GM19372 (cell line): ENCODE data around the gene LETM1.

Source experiments
- ATAC-seq: cut with Tn5 transposase; IDR thresholded peaks from one replicate; pipeline ENCODE4 v1.9.1; 2021; ENCODE audit warnings: mild to moderate bottlenecking, low read depth, moderate library complexity; ENCODE audit not compliant: unreplicated experiment

Gene LETM1

GRCh38 chr4:1783015-1783414, 72.9 kb downstream of the LETM1 start:
- no peak for ATAC-seq

GRCh38 chr4:1780435-1780834, 75.5 kb downstream of the LETM1 start:
- no peak for ATAC-seq

DNA sequence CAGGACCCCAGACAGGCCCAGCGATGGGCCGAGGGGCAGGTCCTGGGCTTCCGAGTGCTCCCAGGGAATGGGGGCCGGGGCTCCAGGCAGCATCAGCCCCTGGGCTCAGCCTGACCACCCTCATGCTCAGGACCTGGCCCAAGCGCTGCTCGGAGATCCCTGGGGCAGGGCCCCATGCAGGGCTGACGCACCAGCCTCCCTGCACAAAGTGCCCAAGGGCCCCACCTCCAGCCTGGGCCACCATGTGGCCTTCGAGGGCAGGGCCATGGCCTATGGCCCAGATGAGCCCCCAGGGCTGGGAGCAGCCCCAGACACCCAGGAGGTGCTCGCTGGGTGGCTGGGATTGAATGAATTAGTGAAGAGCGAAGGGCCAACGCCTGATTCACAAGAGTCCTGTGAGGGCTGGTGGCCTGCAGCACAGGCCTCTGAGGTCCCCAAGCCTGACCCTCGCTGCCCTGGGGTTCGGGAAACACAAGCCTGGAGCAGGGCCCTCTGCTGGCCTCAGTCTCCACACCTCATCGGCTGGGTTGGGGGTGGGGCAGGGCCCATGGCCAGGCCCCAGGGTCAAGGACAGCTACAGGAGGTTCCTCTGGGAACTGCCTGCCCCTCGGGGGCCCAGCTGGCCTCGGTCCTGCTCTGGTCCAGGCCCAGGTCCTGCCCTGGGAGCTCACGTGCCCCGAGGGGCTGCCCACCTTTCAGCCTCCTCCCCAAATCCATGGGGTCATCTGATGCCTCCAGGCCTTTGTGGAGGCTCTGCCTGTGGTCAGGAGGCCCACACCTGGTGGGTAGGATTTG, 76.2 kb downstream of the LETM1 start:
- ATAC-seq = no peak

- ATAC-seq = no peak
Measured at GRCh38 chr4:1778642-1779392, 77.1 kb downstream of the LETM1 start.

GRCh38 chr4:1777822-1778641, 77.9 kb downstream of the LETM1 start:
- ATAC-seq = no peak

- ATAC-seq = no peak
Measured at GRCh38 chr4:1776521-1777161, 79.3 kb downstream of the LETM1 start.

DNA sequence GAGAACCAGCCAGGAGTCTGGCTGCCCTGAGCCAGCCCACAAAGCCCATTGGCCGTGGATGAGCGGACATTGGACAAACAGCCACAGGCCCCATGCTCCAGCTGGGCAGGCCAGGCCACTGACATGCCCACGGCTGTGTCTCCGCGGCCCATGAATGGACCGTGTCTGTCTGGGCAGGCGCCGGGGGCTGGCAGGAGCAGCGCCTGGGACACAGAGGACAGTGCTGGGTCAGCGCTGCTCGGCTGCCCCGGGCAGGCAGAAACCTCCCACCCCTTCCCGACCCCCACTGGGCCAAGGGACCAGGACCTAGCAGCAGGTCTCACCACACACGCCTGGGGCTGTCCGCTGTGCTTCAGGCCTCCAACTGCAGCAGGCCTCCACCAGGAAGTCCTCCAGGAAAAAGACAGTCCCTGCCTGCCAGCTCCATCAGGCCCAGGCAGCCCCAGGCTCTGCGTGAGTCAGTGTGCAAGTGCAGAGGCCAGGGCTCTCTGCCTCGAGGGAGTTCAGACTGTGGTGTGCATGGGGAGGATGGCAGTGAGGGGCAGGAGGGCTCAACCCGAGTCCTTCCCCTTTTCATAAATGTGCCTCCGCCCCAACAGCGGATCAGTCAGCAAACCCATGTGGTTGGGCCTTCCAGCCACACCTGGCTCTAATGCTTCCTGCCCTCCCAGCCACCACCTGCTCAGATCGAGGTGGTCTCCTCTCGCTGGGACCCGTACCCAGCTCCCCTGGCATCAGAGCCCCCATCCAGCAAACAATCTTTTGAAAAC, 80.0 kb downstream of the LETM1 start:
- no peak for ATAC-seq

GRCh38 chr4:1773754-1774153, 82.2 kb downstream of the LETM1 start:
- no peak for ATAC-seq

- ATAC-seq = no peak
Measured at GRCh38 chr4:1772853-1773538, 83.0 kb downstream of the LETM1 start.

- ATAC-seq = no peak
Measured at GRCh38 chr4:1771555-1772305, 84.2 kb downstream of the LETM1 start.

DNA sequence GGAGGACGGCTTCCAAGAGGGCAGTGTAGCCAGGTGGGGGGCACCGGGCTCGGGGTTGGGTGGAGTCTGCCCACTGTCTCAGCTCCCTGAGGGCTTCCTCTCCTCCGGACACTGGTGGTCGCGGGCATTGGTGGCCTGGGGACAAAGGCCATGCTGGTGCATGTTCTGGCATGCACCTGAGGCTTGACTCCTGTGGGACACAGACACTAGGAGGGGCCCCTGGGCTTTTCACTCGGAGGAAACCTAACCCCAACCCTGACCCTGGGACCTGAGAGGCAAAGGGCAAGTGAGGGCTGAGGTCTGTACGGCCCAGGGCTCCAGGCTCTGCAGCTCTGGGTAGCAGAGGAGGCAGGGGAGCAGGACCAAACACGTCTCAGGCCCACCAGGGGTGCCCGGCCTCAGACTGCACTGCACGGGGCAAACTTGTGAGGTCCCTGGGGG, 85.1 kb downstream of the LETM1 start:
- no peak for ATAC-seq

DNA sequence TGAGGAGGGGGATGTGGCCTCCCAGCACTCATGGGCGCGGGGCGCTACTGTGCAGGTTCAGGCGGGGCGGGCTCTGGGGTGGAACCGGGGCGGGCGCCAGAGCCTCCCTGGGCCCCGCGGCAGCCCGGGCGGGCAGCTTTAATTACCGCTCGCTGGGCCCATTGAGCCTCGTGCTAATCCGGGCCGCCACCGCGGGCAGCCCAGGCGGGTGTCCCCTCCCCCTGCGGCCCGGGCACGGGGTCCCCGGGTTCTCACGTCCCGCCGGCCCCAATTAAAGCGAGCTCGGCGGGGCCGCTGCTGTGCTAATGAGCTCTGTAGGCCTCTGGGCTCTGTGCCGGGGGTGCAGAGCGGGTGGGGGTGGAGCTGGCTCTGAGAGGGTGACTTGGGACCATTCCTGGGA, 85.7 kb downstream of the LETM1 start:
- ATAC-seq = no peak

- no peak for ATAC-seq
Measured at GRCh38 chr4:1769692-1770091, 86.3 kb downstream of the LETM1 start.

GRCh38 chr4:1768367-1769034, 87.5 kb downstream of the LETM1 start:
- ATAC-seq = no peak

DNA sequence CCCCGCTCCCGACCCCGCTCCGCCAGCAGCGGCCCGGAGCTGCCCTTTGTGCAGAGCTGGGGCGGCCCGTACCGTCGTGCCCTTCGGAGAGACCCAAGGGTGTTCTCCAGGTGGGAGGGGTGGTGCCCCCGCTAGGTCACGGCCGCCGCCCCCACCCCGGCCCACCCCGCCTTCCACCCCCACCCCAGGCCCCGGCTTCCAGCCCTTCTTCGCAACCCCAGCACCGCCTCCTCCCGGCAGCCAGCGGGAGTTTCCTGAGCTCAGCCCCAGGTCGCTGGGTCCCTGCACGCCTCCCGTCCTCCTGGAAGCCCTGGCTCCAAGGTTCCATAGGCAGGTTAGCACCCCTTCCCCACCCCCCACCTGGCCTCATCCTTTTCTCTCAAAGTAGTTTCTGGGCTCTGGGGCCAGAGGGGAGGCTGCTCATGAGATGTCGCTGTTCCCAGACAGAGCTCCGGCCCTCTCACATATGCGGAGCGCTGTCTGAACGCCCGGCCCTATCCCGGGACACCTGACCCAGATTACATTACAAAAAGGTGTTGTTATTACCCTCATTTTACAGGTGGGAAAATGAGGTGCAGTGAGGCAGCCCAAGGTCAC, 88.1 kb downstream of the LETM1 start:
- no peak for ATAC-seq

GRCh38 chr4:1767061-1767769, 88.7 kb downstream of the LETM1 start:
- ATAC-seq = no peak
